ENCODE measurements around the gene DNER. TPM values are rescaled to one million over a fixed set of nuclear protein-coding genes. Genes with fewer than 3 reads are reported as not detected.

DNER gene
- total RNA-seq, 1 donor from 2014 or later, result 1.3 TPM

- no peak for DNase-seq
Measured at GRCh38 chr2:229433351-229433750, 281.0 kb downstream of the DNER start.

GRCh38 chr2:229431327-229431954 lies 282.9 kb downstream of the DNER start:
- peak; percentile 73 for DNase-seq

GRCh38 chr2:229429589-229429988 lies 284.8 kb downstream of the DNER start:
- no peak for DNase-seq

- DNase-seq, result no peak
Measured at GRCh38 chr2:229426464-229426863, 287.9 kb downstream of the DNER start.

GRCh38 chr2:229425598-229425997 lies 288.8 kb downstream of the DNER start:
- no peak for DNase-seq

GRCh38 chr2:229422063-229422462 lies 292.3 kb downstream of the DNER start:
- DNase-seq, result no peak

- no peak for DNase-seq
Measured at GRCh38 chr2:229419158-229419557, 295.2 kb downstream of the DNER start.

- DNase-seq, result no peak
Measured at GRCh38 chr2:229417916-229418315, 296.4 kb downstream of the DNER start.

- no peak for DNase-seq
Measured at GRCh38 chr2:229417176-229417575, 297.2 kb downstream of the DNER start.

GRCh38 chr2:229416116-229416694 lies 298.1 kb downstream of the DNER start:
- DNase-seq, result peak; percentile 18

- no peak for DNase-seq
Measured at GRCh38 chr2:229414631-229415030, 299.7 kb downstream of the DNER start.

GRCh38 chr2:229412686-229413085 lies 301.7 kb downstream of the DNER start:
- no peak for DNase-seq

- no peak for DNase-seq
Measured at GRCh38 chr2:229410946-229411345, 303.4 kb downstream of the DNER start.

GRCh38 chr2:229410264-229410663 lies 304.1 kb downstream of the DNER start:
- DNase-seq, result peak; percentile 49

GRCh38 chr2:229409751-229410181 lies 304.6 kb downstream of the DNER start:
- DNase-seq, result no peak

GRCh38 chr2:229408962-229409361 lies 305.4 kb downstream of the DNER start:
- no peak for DNase-seq

GRCh38 chr2:229408356-229408755 lies 306.0 kb downstream of the DNER start:
- DNase-seq, result peak; percentile 70

- DNase-seq, result no peak
Measured at GRCh38 chr2:229407170-229407569, 307.2 kb downstream of the DNER start.

- DNase-seq, result no peak
Measured at GRCh38 chr2:229405796-229406195, 308.6 kb downstream of the DNER start.

- DNase-seq, result no peak
Measured at GRCh38 chr2:229403296-229403695, 311.1 kb downstream of the DNER start.

- no peak for DNase-seq
Measured at GRCh38 chr2:229401171-229401865, 313.0 kb downstream of the DNER start.

GRCh38 chr2:229393926-229394325 lies 320.4 kb downstream of the DNER start:
- DNase-seq, result no peak

- DNase-seq, result no peak
Measured at GRCh38 chr2:229392196-229392595, 322.2 kb downstream of the DNER start.

- DNase-seq, result no peak
Measured at GRCh38 chr2:229388731-229389130, 325.6 kb downstream of the DNER start.

Data from tongue (tissue), 2 donors.